GM19193 (cell line): ENCODE measurements around the gene HOXA13.

Experiments used
- POLR2A ChIP-seq: IDR thresholded peaks from 4 replicates; pipeline ENCODE4 v1.6.1; 2011; ENCODE audit not compliant: insufficient read depth, insufficient read length; ENCODE audit errors: extremely low read depth

The HOXA13 gene

DNA sequence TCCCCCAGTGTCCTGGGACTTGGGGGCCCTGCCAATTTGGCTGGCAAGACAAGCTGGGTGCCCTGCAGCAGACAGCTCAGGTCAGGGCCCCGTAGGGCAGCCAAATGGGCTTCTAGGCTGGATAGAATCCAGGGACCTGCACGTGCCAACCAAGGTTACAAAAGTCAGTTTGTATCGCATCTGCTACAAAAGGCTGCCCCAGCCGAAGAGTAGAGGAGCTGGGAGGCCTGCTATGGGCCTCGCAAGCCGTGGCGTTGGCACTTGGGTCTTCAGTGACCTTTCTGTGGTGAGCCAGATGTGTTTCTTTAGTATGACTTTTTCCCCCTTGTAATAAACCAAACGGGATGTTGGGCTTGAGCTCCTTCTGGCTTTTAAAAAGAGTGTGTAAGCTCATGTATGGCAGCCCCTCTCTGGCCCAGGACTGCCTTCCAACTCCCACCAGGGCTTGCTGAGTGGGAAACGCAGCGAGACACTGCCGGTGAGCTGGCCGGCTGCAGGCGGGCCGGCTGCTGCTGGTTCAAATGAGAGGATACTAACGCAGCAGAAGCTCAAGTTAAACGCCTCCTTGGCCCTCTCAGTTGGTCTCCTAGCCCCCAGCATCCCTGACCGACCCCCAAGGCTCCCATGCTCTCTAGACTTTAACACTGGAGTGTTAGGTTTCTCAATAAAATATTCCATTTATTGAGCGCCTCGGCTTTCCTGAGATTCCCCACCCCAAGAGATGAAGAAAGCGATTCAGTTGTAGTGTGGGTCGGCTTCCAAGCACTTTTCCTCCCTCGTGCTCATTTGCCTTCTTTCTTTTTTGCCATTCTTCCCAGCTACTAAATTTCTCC is 22.7 kb downstream of the HOXA13 start:
- TF ChIP-seq POLR2A, result no peak

DNA sequence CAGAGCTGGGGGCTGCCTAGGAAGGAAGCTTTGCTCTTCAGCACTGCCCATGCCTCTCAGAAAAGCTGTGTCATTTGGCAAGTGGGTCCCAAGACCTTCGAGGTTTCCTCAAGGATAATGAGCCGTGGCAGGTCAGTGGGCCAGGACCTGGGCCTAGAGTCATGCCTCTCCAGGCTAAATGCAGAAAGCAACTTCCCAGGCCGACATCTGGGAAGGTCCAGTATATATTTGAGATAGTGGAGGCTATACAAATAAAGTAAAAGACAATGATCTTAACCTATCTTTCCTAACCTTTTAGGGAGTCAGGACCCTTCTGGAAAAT is 23.4 kb downstream of the HOXA13 start:
- TF ChIP-seq POLR2A, result no peak

DNA sequence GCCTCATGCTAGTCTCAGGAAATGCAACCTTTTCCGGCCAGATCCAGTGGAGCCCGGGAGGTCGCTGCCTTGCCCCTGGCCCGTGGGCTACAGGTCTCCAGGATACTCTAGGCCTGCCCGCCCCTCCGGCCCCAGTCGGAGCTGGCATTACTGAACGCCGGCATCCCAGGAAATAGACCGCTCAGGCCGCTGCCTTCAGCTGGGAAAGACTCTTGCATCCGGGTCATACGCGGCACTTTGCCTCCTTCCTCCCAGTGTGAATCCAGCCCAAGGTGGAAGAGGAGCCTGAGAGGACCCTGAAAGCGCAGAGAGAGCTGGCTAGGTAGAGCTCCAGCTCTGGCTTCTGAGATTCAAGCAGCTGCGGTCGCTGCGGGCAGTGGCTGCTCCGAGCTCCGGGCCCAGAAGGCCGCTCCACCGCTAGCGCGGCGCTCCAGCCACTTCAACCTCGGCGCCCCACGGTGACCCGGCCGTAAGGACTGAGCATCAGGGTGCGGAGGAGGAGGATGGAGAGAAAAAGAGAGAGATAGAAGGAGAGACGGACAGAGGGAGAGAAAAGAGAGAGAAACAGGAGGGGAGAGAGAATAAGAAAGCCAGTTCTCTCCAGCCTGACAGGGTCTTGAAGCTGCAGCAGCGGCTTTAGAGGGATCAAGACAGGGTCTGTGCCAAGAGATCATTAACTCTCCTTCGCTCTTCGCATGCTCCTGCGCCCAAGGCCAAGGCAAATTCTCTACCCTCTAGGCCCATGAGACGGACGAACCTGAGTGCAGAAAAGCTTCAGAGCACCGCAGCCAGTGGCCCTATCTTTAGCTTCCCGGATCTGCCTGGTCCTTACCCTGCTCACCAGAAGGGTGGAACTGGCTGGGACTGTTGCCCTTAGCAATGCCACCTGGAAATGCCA is 24.0 kb downstream of the HOXA13 start:
- TF ChIP-seq POLR2A, result no peak

GRCh38 chr7:27174874-27175625 is 24.8 kb downstream of the HOXA13 start:
- no peak for TF ChIP-seq POLR2A

DNA sequence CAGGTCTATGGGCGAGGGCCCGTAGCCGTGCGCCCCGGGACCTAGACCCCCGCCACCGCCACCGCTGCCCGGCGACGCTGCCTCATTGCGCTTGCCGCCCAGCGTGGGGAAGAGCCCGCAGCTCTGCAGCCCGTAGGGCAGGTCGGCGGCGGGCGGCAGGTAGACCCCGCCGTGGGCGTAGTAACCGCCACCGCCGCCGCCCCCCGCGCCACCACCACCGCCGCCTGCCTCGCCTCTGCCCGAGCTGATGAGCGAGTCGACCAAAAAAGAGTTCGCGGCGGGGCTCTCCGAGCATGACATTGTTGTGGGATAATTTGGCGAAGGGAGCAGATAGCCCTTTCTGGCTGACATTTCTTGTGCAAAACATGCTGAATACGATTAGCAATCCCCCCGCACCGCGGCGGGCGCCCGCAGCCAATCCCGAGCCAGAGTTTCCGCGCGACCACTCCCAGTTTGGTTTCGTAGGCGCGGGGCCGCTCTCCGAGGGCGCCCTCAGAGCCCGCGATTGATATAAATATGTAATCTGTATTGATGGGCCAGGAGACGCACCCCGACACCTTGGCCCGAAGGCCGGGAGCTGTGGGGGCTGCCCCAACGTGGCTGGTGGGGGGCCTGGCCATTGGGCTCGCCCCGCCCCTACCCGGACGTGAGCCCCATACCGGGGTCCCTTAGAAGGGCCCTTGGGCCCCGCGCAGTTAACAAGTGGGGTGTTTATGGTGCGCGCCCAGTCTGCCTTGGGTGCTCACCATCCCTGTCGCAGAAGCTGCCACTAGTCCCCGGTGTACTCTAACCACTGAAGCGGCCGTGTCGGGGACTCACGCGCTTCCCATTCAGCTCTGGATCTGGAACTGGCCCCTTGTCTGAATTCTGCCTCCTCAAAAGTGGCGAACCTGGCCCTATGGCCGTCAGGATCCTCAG is 25.7 kb downstream of the HOXA13 start, which contains the start of gene HOXA10:
TSS of gene HOXA10 (minus strand) at position 365 of the 918 bp plus-strand sequence. CDS start at position 351, 14 bp downstream.
- TF ChIP-seq POLR2A, result no peak

- no peak for TF ChIP-seq POLR2A
Observed at GRCh38 chr7:27173511-27173955, 26.4 kb downstream of the HOXA13 start.

DNA sequence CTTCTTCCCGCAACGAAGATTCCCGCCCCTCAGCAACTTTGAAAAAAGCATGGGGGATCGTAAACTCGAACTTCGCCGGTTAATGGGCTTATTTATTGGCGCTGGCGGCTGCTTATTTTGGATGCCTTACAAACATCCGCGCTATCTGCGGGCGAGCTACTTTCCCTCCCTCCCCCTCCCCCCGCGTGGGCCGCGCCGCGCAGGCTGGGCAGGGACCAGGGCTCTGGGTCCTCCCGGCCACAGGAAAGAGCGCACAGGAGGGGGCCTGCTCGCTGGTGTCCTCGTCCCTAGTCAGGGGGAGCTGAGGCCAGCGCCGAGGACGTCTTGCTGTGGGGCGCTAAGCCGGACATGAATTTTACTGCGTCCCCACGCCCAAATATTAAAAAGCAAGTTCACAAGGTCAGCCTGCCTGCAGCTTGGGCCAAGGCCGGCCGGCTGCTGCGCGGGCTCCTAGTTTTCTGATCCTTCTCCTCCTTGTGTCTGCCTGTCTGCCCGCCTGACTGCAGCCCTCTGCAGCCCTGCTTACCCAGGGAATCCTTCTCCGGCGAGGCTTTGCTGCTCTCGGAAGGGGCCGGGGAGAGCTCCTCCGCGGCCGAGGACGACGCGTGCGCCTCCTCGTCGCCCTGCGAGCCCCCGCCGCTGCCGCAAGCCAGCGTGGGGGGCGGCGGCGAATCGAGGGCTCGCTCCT is 26.9 kb downstream of the HOXA13 start:
- TF ChIP-seq POLR2A, result no peak

- no peak for TF ChIP-seq POLR2A
Observed at GRCh38 chr7:27172315-27172774, 27.5 kb downstream of the HOXA13 start.

GRCh38 chr7:27171637-27172314 is 28.1 kb downstream of the HOXA13 start:
- TF ChIP-seq POLR2A, result no peak

GRCh38 chr7:27171325-27171636 is 28.6 kb downstream of the HOXA13 start:
- TF ChIP-seq POLR2A, result no peak

- no peak for TF ChIP-seq POLR2A
Observed at GRCh38 chr7:27170426-27171324, 29.2 kb downstream of the HOXA13 start.
